Kidney (tissue), 14 donors: ENCODE results near the gene UBE2M. TPM values are rescaled to one million over a fixed set of nuclear protein-coding genes. Genes with fewer than 3 reads are reported as not detected.

Experiments
- DNase-seq, 5 donors: peaks; one replicate each; pipeline ENCODE4 v3.0.0-alpha.2; 2013 to 2020
- FAIRE-seq: peaks from 2 replicates; lab custom pipeline; 2012; peaks lifted over from hg19 to GRCh38; lab: Jason Lieb, UNC
- H3K27ac ChIP-seq, 2 donors: one replicate each; pipeline ENCODE4 v1.7.0; 2013; ENCODE audit warnings: low read depth in 2 of 2, low read length in 2 of 2, inconsistent platforms in 1 of 2
- H3K27me3 ChIP-seq: one replicate; pipeline ENCODE4 v1.7.1; 2013; ENCODE audit warnings: low read length, inconsistent platforms; ENCODE audit not compliant: control insufficient read depth, insufficient read depth
- H3K36me3 ChIP-seq, 3 donors: one replicate each; pipeline versions ENCODE4 v1.7.0 to v1.7.1; 2013; ENCODE audit warnings: low read length in 3 of 3, control low read depth in 1 of 3, inconsistent platforms in 1 of 3; ENCODE audit not compliant: insufficient read depth in 3 of 3, control insufficient read depth in 2 of 3
- H3K4me1 ChIP-seq, 3 donors: one replicate each; pipeline versions ENCODE4 v1.7.0 to v1.7.1; 2013; ENCODE audit warnings: low read length in 3 of 3, inconsistent platforms in 1 of 3, low read depth in 1 of 3; ENCODE audit not compliant: control insufficient read depth in 2 of 3, insufficient read depth in 2 of 3
- H3K4me3 ChIP-seq, 3 donors: one replicate each; pipeline versions ENCODE4 v1.7.0 to v1.8.1; 2013; ENCODE audit warnings: low read length in 3 of 3, control low read depth in 1 of 3, inconsistent platforms in 1 of 3
- H3K9ac ChIP-seq, 3 donors: one replicate each; pipeline versions ENCODE4 v1.7.0 to v1.7.1; 2013; ENCODE audit warnings: low read length in 3 of 3, control low read depth in 1 of 3, inconsistent platforms in 1 of 3
- H3K9me3 ChIP-seq, 3 donors: one replicate each; pipeline versions ENCODE4 v1.7.0 to v1.7.1; 2013; ENCODE audit warnings: low read length in 3 of 3, control low read depth in 1 of 3, inconsistent platforms in 1 of 3; ENCODE audit not compliant: control insufficient read depth in 2 of 3, insufficient read depth in 1 of 3
- CTCF ChIP-seq: IDR thresholded peaks from 3 replicates; pipeline ENCODE4 v1.5.1; 2012; ENCODE audit warnings: mild to moderate bottlenecking, moderate library complexity, borderline replicate concordance; ENCODE audit not compliant: insufficient read depth; ENCODE audit errors: extremely low read depth
- intact Hi-C: fragments of 100-400 bp; cut with DNase I; formaldehyde crosslinking; loops from one replicate; pipeline ENCODE4 v1.11.1; 2022
- polyA plus RNA-seq: library from polyadenylated mRNA; stranded (reverse); fragments of 350-450 nt; fragmentation: Illumina TruSeq; extraction: RNeasy Lipid Tissue Mini Kit (QIAGEN cat#74804); gene quantifications from one replicate; pipeline ENCODE4 v1.2.3, GENCODE V29; 2014; ENCODE audit warnings: low read depth, low replicate concordance; ENCODE audit not compliant: insufficient read depth
- total RNA-seq: library from RNA; stranded (reverse); fragmentation: NEBNext Ultra II Directional; extraction: Animal tissue kit (Norgen Biotek cat#: 25700); gene quantifications from one replicate; pipeline ENCODE4 v1.2.1, GENCODE V29; 2021
- donor health status: control.
- donor health status: control.
- donor health status: control.
- donor health status: control.
- donor health status: control.
- donor health status: DM: yes; HTN: yes; CAD: no.
- donor health status: Normal renal cell carcinoma (clear cell type).

Gene UBE2M
- total and polyA plus RNA-seq, 2 donors from 2014 or later: 60.4 to 98.0 TPM

GRCh38 chr19:58536852-58537798 lies 21.3 kb downstream of the UBE2M start:
- TF ChIP-seq CTCF: no peak
- FAIRE-seq (no peak), DNase-seq (peak in 2 of 5 donors; percentile 32 to 43)
- no peak overlapping the region for H3K9ac ChIP-seq
- H3K9me3 ChIP-seq: no peaks in the 10 kb centered on the region
- no peaks in the 10 kb centered on the region for H3K27me3 ChIP-seq
- no peak overlapping the region for H3K27ac ChIP-seq
- peaks cover 0 to 2% (median 0%) of the 10 kb centered on the region in 3 donors for H3K4me1 ChIP-seq
- H3K36me3 ChIP-seq: no peaks in the 10 kb centered on the region
- H3K4me3 ChIP-seq: no peak overlapping the region
- intact Hi-C loops: no loop called here

GRCh38 chr19:58535857-58536256 lies 22.6 kb downstream of the UBE2M start:
- H3K9me3 ChIP-seq: no peaks in the 10 kb centered on the region
- H3K9ac ChIP-seq: no peak overlapping the region
- no peak overlapping the region for H3K4me3 ChIP-seq
- peaks cover 0 to 2% (median 0%) of the 10 kb centered on the region in 3 donors for H3K4me1 ChIP-seq
- TF ChIP-seq CTCF: no peak
- no peak overlapping the region for H3K27ac ChIP-seq
- FAIRE-seq (no peak), DNase-seq (no peak)
- no peaks in the 10 kb centered on the region for H3K36me3 ChIP-seq
- H3K27me3 ChIP-seq: no peaks in the 10 kb centered on the region
- intact Hi-C loops: no loop called here

GRCh38 chr19:58531034-58531840 lies 27.2 kb downstream of the UBE2M start:
- Histone ChIP-seq H3K9ac (no peak overlapping the region), H3K9me3 (no peaks in the 10 kb centered on the region), H3K27ac (no peak overlapping the region), H3K27me3 (no peaks in the 10 kb centered on the region), H3K4me3 (no peak overlapping the region), H3K36me3 (no peaks in the 10 kb centered on the region), H3K4me1 (no peaks in the 10 kb centered on the region)
- intact Hi-C loops: no loop called here
- DNase-seq (no peak), FAIRE-seq (no peak)
- TF ChIP-seq CTCF: no peak
